Endometrium (tissue), 2 donors: ENCODE measurements around the gene PRDX5.

ENCODE experiments used
- FAIRE-seq: peaks from 2 replicates; lab custom pipeline; 2012; peaks lifted over from hg19 to GRCh38; lab: Jason Lieb, UNC
- donor health status: control.
- donor health status: control.

Gene PRDX5

DNA sequence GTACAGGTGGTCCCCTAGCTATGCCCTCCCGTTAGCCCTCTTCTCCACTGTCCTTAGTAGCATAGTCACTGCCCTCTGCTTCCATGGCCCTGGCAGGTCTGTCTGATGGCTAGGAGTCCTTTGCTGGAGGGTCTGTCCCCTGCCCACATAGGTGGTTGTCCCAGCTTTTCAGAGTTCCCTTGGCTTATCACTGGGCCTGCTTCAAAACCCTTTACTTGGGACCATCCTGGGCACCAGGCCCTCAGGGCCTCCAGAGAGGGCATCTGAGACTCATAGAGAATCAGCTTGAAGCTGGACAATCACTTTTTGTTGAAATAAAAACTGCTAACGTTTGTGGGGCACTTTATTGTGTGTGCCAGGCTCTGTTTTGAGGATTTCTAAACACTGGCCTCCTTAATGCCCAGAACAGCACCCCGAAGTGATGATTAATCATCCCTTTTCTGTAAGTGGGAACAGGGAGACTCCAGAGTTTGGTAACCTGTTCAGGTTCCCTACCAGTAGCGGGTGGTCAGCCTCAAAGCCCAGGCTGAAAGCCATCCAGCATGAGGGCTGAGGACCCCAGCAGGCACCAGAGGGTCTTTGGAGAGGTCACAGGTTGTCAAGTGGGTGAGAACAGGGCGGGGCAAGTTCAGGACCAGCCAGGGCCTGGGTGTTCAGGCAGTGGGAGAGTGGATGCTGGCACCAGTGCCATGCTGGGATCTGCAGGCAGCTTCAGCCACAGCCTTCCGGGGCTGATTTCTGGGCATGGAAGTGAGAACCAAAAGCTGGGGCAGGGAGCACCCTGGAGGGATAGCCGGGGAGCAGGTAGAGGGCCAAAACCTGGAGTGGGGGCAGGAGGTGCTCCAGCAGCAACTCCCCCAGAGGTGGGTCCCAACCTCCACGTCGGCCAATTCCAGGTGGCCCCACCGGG is 27.3 kb upstream of the PRDX5 start:
- FAIRE-seq: no peak

DNA sequence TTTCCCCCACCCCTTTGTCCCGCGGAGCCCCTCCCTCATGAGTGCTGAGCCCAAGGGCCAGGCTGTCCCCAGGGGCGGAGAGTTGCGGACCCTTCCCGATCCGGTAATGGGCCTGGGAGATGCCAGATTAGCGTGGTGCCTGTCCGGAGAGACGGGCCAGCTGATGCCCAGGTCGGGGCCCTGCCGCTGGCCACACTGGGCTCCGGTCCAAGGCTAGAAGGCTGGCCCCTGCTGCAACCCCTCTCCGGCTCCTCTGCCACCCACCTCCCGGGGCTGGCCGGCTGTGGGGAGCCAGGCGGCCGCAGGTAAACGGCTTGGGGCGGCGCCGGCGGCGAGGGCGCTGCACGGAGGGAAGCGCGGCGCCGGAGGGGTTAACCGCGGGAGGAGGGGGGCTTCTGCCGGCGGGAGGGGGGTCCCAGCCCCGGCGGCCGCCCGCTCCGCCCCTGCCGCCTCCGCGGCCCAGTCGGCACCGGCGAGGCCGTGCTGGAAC is 26.6 kb upstream of the PRDX5 start, which contains the start of gene KCNK4:
KCNK4 (plus strand) TSS at position 41 of the 490 bp plus-strand sequence. CDS start 1,717 bp downstream, outside the sequence.
- FAIRE-seq: no peak

DNA sequence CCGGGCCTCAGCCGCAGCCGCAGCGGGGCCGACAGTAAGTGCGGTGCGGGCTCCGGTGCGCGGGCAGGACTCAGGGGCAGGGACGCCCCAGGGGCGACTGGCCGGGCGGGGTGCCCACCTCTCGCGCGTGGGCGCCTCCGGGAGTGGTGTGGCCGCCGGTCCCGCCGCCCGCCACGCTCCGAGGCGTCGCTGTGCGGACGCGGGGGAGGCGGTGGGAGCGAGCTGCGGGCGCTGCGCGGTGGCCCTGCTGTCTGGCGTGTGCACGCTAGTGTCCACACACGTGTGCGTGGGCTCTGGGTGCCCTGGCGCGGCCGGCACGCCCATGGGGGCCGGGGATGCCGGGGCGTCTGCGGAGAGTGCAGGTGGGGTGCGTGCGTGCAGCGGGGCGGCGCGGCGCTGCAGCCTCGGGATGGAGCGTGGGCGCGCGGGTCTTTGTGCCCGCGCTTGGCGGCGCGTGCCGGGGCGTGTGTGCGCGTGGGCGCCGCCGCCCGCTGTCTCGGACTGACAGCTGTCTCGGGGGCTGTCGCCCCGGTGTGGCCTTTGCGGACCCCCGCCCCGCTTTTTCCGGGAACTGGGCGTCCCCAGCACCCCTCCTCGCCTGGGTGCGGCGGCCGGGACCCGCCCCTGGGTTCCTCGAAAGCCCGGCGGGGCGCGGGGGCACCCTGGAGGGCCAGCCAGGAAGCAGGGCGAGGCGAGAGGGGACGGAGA is 26.0 kb upstream of the PRDX5 start:
- no peak for FAIRE-seq

DNA sequence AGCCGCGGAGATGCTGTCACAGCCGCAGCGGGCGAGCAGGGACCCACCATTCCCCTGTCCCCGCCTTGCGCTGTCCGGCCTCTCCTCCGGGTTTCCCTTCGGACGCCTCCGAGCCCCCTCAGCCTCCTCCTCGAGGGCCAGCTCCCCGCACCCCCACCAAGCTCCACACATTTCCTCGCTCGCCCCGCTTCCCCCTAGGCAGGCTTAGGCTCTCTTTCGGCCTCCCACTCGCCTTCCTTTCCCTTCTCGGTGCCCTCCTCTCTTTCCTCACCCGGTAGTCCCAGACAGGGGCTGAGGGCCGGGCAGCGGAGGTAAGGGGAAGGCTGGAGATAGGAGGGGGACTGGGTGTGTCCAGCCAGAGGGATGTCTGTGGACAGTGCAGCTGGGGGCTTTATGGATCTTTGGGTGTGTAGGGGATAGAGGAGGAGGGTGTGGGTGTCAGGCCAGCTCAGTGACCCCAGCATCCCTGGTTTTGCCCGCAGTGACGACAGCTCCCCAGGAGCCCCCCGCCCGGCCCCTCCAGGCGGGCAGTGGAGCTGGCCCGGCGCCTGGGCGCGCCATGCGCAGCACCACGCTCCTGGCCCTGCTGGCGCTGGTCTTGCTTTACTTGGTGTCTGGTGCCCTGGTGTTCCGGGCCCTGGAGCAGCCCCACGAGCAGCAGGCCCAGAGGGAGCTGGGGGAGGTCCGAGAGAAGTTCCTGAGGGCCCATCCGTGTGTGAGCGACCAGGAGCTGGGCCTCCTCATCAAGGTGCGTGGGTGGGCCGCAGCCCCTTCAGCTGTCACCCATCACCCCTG is 25.3 kb upstream of the PRDX5 start:
- FAIRE-seq: no peak

DNA sequence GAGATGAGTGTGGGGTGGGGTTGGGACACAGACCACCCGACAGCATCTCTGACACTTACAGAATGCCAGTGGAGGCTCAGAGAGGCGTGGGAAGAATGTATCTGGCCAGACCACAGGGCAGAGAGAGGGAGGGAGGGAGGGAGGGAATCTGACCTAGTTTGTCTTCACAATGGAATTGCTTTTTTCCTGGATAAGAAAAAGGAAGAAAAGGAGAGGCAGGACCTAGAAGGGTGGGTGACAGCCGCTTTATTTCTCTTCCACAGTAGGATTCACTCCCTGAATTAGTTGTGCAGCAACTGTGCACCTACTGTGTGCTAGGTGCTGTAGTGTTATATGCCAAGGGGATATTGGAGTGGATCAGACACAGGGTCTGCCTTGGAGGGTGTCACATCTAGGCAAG is 23.1 kb upstream of the PRDX5 start:
- FAIRE-seq: no peak

DNA sequence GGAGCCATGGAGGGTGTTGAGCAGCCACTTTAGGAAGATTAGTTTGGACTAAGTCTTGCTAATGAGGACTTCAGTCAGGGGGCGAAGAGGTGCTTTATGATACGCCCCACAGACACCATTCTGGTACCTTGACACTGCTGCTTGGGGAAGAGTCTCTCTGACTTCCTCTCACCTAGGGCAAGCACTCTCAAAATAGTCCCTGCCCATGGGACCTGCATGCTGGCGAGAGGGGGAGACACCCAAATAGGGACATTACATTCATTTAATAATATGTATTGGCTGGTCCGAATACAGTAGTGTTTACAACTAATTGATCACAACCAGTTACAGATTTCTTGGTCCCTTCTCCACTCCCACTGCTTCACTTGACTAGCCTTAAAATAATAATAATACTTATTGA is 22.2 kb upstream of the PRDX5 start:
- FAIRE-seq: no peak

DNA sequence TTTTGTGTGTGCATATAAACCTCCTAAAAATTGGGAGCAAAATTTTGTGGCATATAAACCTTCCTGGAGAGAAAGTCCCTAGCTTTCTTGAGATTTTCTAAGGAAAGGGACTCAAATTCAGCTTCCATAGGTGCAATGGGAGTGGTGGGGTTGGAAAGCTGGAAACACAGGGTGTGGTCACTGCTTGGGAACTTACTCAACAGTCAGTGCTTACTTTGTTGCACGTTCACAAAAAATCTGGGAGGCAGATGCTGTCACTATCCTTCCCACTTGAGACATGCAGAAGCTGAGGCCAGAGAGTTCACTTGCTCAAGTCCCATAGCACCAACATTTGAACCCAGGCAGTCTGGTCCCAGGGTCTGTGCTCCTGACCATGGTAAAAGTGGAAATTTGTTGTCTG is 21.7 kb upstream of the PRDX5 start:
- no peak for FAIRE-seq

DNA sequence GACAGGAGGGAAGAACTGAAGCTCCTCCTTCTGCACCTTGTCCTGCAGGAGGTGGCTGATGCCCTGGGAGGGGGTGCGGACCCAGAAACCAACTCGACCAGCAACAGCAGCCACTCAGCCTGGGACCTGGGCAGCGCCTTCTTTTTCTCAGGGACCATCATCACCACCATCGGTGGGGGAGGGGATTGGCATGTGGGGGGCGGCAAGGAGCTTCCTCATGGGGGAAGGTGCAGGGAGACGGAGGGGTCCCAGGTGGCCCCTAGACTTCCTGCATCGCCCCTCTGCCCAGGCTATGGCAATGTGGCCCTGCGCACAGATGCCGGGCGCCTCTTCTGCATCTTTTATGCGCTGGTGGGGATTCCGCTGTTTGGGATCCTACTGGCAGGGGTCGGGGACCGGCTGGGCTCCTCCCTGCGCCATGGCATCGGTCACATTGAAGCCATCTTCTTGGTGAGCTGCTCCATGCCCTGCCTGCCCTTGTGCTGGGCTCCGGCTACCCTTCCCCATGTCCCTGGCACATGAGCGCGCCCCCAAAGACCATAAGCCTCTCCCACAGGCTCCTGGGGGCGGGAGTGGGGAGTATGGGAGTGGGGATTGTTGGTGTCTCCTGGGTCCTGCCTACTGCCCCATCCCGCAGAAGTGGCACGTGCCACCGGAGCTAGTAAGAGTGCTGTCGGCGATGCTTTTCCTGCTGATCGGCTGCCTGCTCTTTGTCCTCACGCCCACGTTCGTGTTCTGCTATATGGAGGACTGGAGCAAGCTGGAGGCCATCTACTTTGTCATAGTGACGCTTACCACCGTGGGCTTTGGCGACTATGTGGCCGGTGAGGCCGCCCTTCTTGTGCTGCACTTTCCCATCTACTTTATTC is 20.9 kb upstream of the PRDX5 start:
- no peak for FAIRE-seq

DNA sequence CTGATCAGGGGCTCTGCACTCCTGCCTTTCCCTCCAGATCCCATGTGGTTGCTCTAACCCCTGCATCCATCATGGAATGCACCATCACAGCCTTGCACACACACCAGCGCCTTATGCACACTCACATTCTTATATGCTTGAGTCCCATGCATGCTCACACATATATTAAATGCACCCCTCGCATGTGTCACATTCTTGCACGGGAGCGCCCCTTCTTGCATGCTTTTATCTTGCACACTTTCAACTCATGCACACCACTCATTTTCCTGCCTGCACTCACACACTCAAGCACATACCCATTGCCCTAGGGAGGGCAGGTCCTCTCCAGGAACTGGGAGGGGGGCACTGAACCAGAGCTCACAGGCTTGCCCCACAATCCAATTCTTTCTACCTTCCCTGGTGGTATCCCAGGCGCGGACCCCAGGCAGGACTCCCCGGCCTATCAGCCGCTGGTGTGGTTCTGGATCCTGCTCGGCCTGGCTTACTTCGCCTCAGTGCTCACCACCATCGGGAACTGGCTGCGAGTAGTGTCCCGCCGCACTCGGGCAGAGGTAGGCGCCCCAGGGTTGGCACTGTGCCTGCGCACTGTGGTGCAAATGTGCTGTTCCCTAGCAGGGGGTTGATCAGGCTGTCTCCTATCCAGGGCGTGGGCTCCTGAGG is 20.1 kb upstream of the PRDX5 start:
- FAIRE-seq: no peak

DNA sequence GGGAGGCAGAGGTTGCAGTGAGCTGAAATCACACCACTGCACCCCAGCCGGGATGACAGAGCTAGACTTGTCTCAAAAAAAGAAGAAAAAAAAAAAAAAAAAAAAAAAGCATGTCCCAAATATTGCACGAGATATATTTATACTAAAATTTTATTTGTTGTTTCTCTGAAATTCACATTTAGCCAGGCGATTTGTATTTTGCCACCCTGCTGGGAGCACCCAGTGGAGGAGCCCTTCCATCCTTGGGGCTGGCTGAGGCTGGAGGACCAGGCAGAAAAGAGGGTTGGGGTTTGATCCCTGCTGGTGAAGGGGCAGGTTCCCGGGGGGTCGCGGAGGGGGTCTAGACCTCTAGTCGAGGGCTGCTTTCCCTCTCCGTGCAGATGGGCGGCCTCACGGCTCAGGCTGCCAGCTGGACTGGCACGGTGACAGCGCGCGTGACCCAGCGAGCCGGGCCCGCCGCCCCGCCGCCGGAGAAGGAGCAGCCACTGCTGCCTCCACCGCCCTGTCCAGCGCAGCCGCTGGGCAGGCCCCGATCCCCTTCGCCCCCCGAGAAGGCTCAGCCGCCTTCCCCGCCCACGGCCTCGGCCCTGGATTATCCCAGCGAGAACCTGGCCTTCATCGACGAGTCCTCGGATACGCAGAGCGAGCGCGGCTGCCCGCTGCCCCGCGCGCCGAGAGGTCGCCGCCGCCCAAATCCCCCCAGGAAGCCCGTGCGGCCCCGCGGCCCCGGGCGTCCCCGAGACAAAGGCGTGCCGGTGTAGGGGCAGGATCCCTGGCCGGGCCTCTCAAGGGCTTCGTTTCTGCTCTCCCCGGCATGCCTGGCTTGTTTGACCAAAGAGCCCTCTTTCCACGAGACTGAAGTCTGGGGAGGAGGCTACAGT is 18.7 kb upstream of the PRDX5 start:
- FAIRE-seq: no peak

DNA sequence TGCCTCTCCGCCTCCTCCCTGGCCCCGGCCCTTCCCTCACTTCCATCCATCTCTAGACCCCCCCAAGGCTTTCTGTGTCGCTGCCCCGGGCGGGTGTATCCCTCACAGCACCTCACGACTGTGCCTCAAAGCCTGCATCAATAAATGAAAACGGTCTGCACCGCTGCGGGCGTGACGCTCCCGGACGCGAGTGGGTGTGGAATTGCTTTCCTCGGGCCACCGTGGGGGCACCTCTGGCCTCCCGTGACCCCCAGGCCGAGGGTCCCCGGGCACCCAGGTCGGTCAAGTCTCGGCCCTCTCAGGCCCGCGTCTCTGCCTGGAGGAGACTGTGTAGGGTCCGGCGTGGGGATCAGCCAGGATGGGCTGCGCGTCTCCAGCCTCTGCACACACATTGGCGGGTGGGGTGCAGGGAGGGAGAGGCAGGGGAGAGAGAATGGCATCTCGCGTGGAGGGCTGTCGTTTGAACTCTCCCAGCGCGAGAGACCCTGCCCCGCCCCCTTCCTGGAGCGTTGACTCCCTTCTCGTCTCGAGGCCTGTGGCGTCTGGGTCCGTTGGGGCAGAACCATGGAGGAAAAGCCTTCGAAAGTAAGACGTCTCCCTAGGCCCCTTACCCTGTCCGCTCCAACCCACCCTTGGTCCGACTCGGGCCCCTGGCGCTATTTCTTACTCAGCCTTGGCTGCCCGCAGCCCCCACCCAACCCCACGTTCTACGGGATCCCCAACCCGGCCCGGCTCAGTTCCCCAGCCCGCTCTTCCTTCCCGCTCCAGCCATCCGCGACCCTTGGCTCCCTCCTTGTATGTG is 17.9 kb upstream of the PRDX5 start, which contains the start of gene CATSPERZ:
CATSPERZ (plus strand) TSS at position 512 of the 802 bp plus-strand sequence; CDS start at position 565, 53 bp downstream.
- no peak for FAIRE-seq

DNA sequence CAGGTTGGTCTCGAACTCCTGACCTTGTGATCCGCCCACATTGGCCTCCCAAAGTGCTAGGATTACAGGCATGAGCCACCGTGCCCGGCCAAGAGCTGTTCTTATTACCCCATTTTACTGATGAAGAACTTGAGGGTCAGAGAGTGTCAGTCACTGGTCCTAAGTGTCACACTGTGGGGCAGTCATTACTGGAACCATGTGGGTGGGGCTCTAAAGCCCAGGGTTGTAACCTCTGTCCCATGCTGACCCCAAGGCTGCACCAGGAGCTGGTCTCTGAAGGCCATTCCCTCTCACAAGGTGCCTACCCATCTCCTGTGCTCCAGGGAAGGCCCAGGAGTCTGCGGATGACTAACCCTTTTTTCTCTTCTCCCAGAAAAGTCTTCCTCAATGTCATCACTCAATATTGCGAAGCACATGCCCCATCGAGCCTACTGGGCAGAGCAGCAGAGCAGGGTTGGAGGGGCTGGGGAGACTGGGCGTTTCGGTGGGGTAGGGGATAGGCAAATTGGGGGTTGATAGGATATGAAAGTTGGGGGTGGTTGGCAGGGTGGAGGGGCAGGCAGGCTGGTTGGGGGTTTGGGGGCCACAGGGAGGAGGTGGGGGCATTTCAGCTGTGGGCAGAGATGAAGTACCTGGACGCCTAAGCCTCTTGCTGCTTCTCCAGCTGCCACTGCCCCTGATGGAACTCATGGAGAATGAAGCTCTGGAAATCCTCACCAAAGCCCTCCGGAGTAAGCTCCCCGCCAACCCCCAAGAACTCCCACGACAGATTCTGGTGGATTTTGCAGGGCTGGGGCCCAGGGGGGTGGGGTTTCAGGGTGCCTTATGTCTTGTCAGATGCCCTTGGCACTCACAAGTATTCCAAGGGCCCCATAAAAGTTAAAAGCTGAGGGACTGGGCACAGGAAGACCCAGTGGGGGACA is 14.6 kb upstream of the PRDX5 start:
- FAIRE-seq: no peak

DNA sequence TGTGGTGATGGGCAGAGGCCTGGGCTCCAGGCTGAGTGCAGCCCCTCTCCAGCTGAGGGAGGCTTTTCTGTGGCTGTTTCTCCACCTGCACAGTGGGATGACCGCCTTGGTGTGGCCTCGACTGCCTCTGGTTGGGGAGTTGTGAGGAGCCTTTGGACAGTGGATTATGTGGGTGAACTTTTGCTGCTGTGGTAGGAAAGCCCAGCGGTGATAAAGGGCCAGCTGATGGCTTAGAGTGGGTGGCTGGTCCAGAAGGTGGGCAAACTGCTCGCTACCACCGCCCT is 13.9 kb upstream of the PRDX5 start:
- FAIRE-seq: no peak

DNA sequence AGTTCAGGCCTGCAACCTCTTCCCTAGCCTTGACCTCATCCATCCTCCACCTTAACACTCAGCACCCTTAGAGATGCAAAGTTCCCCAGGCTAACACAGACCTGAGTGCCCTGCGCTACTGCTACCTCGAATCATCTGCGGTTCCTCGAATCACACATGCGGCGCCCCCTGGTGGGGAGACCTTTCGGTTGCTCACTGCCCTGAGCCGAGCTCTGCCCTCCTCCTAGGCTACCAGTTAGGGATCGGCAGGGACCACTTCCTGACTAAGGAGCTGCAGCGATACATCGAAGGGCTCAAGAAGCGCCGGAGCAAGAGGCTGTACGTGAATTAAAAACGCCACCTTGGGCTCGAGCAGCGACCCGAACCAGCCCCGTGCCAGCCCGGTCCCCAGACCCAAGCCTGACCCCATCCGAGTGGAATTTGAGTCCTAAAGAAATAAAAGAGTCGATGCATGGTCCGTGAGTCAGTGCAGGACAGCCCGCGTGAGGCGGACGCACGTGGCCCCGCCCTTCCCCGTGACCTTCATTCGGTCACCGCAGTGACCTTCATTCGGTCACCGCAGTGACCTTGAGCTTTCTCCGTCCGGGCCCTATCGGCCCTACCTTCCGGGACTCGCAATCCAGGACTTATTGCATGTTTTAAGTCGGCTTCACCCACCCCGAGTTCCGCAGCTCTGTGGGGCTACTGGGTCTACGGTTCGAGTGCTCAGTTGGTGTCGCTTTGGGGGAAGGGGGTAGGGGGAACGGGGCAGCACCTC is 13.4 kb upstream of the PRDX5 start:
- FAIRE-seq: no peak

DNA sequence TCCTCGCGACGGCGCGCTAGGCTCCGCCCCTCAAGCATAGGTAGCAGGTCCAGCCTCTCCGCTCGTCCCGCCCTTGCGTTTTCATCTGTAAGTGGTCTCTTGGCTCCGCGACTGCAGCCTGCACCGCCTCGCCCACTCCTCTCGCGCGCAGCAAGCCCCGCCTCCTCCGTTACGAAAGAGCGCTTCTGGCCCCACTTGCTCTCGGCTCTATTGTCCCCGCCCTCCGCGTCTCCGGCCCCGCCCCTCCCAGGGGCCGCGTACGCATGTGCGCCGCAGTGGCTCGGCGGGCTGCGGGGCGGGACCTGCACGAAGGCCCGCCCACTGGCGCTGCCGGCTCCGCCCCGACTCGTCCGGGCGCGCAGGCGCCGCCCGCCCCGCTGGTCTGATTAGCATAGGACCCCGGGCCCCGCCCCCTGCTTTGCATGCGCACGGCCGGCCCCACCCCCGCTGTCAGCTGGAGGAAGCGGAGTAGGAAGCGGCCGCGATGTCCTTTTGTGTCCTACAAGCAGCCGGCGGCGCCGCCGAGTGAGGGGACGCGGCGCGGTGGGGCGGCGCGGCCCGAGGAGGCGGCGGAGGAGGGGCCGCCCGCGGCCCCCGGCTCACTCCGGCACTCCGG is 12.7 kb upstream of the PRDX5 start, which contains the start of gene ESRRA:
ESRRA (plus strand) TSS at position 450 of the 616 bp plus-strand sequence. CDS start 1,656 bp downstream, outside the sequence.
- no peak for FAIRE-seq
